Ishikawa (cell line): ENCODE measurements around the gene RIBC2.

Source experiments
- CEBPB ChIP-seq: IDR thresholded peaks from 2 replicates; pipeline ENCODE4 v1.6.1; 2012
- CREB1 ChIP-seq: IDR thresholded peaks from 2 replicates; pipeline ENCODE4 v1.6.1; 2012; ENCODE audit warnings: low read depth
- EGR1 ChIP-seq: IDR thresholded peaks from 2 replicates; pipeline ENCODE4 v1.6.1; 2012
- NFIC ChIP-seq: IDR thresholded peaks from 2 replicates; pipeline ENCODE4 v1.6.1; 2012
- YY1 ChIP-seq: IDR thresholded peaks from 2 replicates; pipeline ENCODE4 v1.6.1; 2012; ENCODE audit warnings: low read depth
- TF ChIP-seq, protein P1 (sequence below): IDR thresholded peaks from 2 replicates; pipeline ENCODE4 v1.6.1; 2012

DNA sequence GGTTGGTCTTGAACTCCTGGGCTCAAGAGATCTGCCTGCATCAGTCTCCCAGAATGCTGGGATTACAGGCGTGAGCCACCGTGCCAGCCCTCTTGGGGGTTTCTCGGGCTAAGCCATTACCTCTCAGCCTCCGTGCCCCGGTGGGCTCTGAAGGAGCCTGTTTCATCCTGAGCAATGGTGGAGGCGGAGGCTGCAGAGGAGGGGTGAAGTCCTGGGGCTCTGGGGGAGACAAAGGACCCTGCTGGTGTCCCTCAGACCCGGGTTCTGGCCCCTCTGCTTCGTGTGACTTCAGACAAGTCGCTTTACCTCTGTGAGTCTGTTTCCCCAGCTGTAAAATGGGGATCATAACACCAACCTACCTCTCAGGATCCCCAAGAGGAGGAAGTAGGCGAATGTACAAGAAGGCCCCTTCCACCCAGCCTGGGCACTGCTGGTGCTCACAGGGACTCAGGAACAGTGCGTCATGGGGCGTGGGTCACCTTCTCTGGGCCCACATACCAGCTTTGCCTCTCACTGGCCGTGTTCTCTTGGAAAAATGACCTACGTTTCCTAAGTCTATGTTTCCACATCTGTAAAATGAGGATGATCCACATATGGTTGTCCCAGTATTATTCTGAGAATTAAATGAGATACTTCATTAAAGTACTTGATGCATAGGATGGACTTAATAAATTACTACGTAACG lies 36.8 kb downstream of the RIBC2 start:
- TF ChIP-seq NFIC (no peak), CEBPB (no peak), CREB1 (no peak), YY1 (no peak), EGR1 (no peak)
- TF ChIP-seq, protein P1, sequence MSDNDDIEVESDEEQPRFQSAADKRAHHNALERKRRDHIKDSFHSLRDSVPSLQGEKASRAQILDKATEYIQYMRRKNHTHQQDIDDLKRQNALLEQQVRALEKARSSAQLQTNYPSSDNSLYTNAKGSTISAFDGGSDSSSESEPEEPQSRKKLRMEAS: no peak
